ENCODE data around the gene FHL1.
A peak's percentile ranks its signal among the peaks of the same experiment; 100 is the strongest.

DNA sequence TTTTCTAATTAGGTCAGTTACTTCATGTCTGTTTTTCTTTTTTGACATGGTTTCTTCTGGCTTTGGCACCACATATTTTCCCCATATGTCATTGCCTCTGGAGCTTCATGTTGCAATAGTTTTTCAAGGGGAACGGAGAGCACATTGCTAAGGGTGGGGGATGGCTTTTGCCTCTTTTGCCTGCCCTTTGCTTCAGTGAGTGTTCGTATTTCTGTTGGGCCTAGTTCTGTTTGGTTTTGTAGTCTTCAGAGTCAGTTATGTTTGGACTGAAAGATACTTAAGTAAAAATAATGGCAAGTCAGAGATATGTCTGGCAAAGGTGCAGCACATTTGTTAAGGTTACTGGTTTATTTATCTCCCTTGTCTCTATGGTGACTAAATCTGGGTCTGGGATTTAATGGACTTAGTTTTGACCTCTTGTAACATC, 29.1 kb downstream of the FHL1 start:
- TF ChIP-seq, protein P1, sequence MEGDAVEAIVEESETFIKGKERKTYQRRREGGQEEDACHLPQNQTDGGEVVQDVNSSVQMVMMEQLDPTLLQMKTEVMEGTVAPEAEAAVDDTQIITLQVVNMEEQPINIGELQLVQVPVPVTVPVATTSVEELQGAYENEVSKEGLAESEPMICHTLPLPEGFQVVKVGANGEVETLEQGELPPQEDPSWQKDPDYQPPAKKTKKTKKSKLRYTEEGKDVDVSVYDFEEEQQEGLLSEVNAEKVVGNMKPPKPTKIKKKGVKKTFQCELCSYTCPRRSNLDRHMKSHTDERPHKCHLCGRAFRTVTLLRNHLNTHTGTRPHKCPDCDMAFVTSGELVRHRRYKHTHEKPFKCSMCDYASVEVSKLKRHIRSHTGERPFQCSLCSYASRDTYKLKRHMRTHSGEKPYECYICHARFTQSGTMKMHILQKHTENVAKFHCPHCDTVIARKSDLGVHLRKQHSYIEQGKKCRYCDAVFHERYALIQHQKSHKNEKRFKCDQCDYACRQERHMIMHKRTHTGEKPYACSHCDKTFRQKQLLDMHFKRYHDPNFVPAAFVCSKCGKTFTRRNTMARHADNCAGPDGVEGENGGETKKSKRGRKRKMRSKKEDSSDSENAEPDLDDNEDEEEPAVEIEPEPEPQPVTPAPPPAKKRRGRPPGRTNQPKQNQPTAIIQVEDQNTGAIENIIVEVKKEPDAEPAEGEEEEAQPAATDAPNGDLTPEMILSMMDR (IDR thresholded peaks at IDR 0.05): no peak
- TF ChIP-seq EP300 (IDR thresholded peaks at IDR 0.05) (peak; percentile 24 to 87 (median 66)), POLR2A (IDR thresholded peaks at IDR 0.05) (no peak), POLR2AphosphoS5 (IDR thresholded peaks at IDR 0.05) (peak; percentile 71 to 84 (median 77))

All from sigmoid colon (tissue), 4 donors.